COLO668 (cell line): ENCODE data around the gene NUDT16L1.
A peak's percentile ranks its signal among the peaks of the same experiment; 100 is the strongest.

Experiments
- DNase-seq: peaks from one replicate; lab custom pipeline; 2025; ENCODE audit not compliant: unreplicated experiment; lab: John Stamatoyannopoulos, UW

The NUDT16L1 gene

DNA sequence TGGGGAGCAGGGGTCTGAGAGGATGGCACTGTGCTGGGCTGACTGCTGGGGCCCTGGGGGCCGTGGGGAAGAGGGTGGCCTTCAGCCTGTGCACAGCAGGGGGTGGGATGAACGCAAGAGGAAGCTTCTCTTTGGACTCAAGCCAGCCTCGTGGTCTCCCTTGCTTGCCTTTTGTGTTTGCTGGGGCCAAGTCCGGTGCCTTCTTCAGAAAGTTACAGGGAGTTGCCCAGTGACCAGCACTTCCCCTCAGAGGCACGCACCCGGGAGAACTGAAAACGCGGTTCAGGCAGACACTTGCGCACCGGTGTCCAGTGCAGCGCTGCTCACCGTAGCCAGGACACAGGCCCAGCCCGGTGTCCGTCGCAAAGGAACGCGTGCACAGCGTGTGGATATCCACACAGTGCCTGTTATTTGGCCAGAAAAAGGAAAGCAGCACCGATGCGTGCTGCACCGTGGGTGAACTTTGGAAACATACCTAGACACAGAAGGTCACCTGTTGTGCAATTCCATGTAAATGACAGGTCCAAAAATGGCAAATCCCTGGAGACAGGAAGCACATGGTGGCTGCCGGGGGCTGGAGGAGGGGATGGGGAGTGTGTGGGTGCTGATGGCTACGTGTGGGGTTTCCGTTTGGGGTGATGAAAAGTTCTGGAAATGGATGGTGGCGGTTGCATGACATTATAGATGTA lies 29.4 kb upstream of the NUDT16L1 start:
- DNase-seq: peak; percentile 19

DNA sequence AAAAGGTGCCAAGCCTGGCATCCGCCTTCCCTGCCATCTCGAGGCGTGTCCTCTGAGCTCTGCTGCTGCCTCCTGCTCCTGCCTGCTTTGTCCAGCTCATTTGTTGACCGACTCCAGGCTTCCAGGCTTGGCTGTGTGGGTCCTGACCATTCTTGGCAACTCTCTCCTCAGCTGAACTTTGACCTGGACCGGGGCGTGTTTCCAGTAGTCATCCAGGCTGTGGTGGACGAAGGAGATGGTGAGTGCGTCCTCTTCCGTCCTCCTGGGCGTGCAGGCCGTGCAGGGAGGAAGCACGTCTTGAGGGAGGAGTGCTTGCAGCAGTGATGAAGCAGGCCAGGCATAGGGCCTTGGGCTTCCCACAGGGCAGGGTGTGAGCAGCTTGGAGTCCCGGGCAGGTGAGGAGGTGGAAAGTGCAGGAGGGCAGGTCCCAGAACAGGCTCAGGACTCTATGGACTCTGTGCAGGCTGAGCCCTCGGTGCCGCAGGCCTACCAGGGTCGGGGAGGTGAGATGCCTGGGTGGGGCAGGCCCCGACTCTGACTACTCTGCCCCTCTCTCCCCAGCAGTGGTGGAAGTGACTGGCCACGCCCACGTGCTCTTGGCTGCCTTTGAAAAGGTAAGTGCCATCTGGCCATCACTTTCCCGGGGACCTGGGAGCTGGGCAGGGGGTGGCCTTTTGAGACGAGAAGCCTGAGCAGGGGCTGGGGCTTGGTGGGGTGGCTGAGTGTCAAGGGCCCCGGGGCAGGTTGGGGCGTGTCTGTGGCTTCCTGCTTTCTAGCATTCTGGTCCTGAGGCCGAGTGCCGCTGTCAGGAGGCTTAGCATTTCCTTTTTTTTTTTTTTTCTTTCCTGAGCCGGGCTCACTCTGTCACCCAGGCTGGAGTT lies 28.6 kb upstream of the NUDT16L1 start:
- peak; percentile 57 for DNase-seq

DNA sequence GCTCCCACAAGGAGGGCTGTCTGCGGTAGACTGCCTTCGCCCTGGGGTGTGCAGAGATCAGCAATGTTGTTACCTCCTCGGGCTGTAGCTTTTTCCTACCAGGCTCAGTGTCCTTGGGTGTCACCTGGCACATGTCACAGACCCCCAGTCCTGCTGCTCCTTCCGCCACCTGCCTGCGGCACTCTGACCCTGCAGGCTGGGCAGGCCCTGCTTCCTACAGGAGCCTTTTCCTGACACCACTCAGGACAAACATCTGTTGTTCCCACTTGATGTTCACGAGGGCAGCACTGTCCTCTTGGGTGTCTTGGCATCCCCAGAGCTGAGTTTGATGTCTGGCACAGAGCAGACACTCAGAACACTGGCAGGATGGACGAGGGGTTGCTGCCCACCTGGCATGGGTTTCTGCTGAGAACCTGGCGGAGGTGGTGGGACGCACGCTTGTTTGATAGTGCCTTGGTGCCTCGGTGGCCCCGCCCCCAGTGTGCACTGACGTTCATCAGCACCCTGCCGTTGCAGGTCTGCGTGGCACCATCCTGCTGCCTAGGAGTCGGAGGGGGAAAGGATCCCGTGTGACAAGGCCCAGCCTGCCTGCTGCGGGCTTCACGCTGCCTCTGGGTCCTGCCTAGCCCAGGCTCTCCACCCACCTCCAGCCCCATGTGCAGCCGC lies 26.7 kb upstream of the NUDT16L1 start:
- no peak for DNase-seq

DNA sequence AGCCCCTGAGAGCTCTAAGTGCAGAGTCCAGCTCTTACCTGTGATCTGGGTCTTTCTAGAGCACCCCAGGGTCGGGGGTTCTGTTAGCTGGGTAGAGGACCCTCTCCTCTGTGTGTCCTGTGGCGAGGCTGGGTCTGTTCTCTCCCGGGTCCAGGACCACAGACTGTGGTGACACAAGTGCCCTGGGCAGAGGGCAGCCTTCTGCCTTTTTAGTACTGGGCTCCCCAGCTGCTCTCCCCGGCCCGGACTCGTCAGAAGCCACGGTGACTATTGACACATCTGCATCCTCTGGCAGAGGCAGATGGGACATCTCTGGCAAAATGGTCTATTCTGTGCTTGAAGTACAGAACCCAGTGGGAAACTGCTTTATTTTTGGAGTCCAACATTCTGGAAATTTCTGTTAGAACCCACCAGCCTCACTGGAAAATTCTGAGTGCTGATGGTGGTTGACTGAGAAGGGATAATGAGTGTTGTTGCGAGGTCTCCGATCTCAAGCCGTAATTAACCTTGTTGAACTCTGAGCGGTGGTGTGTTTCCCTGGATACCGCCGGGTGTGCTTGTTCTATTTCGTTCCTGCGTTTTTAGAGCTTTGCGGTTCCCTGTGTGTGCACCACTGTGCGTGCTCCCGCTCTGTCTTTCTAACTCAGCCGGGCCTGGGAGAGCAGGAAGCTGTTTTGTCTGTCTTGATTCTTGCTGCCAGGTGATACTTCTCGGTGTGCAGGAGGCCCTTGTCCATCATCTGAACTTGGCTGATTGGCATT lies 26.0 kb upstream of the NUDT16L1 start:
- no peak for DNase-seq

DNA sequence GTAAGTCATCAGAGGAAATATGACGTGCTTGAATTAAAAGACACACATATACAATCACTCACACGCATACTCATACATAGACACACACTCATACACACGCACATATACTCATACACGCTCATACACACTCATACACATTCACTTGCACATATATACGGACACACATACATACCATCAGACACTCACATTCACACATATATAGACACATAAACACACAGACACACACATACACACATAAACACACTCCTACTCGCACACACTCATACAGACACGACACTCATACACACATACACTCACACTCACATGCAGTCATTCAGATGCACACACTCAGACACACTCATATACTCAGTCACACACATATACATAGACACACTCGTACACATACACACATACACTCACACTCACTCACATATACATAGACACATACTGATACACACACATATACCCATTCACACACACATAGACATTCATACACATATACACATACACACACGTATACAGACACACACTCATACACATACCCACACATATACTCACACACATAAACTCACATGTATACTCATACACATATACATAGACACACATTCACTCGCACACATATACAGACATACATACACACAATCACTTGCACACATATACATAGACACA lies 24.9 kb upstream of the NUDT16L1 start:
- DNase-seq: no peak

DNA sequence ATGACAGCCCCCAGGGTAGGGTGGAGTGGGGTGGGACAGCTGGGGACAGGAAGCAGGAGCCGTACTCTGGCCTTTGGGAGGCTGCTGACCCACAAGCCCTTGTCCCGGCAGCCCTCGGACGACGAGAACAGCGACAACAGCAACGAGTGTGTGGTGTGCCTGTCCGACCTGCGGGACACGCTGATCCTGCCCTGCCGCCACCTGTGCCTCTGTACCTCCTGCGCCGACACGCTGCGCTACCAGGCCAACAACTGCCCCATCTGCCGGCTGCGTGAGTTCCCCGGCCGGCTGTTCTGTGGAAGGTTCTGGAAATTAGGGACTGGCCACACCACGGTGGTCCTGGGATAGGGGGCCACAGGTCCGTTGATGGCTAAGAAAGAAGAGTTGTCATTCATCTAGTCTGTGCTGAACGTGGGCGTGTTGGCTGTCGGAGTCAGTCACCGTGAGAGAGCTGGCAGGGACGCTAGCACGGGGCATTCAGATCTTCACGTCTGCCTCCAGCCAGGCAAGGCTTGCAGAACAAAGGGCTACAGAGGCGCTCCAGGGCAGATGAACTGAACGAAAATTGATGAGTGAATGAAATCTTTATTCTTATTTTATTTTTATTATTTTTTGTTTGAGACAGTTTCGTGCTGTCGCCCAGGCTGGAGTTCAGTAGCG lies 19.8 kb upstream of the NUDT16L1 start:
- no peak for DNase-seq

DNA sequence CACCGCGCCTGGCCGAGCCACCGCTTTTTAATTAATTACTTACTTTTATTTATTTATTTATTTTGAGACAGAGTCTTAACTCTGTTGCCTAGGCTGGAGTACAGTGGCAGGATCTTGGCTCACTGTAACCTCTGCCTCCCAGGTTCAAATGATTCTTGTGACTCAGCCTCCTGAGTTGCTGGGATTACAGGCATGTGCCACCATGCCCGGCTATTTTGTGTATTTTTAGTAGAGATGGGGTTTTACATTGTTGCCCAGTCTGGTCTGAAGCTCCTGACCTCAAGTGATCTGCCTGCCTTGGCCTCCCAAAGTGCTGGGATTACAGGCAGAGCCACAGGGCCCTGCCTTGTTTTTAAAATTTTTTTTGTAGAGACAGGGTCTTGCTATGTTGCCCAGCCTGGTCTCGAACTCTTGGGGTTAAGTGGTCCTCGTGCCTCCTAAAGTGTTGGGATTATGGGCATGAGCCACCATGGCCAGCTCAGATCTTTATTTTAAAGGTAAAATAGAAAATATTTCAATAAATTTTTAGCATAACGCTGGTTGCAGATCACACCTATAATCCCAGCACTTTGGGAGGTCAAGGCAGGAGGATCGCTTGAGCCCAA lies 18.3 kb upstream of the NUDT16L1 start:
- no peak for DNase-seq

DNA sequence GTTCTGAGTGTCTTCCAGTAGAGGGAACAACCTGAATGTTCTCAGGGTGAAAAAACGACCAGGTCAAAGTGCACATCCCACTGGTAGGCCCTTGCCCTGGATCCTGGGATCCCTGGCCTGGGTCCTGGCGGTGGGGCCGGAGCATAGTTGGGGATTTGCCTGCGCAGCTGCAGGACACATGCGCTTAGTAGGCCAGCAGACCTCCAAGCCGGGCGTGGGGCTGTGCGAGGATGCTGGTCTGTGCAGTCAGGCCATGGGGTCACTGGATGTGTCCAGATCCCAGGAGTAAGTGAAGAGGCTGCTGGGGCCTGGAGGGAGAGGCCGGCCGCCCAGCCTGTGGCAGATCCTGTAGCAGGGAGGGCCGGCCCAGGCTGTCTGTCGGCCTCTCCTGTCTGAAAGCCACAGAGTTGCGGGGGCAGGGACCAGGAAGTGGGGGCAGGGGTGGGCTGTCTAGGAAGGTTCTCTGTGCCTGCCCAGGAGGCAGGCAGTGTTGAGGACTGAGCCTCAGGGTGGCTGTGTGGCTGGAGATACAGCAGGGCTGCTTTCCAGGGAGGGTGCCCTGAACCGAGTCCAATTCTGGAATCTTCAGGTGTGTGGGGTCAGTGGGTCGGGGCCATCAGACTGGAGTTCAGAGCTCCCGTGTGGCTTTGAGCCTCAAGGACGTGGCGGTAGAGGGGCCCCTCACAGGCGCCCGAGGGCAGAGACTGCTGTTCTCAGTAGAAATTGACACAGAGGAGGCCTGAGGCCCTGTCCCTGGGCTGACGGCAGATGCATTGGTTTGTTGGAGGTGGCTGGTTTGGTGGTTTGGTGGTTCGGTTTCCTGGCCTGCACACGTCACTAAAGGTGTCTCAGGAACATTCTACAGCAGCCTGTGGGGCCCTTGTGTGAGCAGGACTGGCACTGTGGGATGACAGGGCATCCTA lies 17.2 kb upstream of the NUDT16L1 start:
- DNase-seq: no peak

DNA sequence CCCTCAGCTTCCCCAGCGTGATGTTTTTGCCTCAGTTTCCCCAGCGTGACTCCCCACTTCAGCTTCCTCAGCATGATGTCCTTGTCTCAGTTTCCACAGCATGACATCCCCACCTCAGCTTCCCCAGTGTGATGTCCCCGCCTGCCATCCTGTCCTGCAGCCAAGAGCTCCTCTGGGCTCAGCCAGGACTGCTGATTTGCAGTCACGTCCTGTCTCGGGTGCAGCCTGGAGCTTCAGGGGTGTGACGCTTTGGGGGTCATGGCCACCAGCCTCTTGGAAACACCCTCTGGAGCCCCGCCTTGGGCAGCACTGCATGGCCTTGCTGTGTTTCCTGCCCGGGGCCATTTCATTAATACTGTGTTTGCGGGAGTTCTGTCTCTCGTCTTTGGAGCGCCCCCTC lies 16.5 kb upstream of the NUDT16L1 start:
- DNase-seq: no peak

DNA sequence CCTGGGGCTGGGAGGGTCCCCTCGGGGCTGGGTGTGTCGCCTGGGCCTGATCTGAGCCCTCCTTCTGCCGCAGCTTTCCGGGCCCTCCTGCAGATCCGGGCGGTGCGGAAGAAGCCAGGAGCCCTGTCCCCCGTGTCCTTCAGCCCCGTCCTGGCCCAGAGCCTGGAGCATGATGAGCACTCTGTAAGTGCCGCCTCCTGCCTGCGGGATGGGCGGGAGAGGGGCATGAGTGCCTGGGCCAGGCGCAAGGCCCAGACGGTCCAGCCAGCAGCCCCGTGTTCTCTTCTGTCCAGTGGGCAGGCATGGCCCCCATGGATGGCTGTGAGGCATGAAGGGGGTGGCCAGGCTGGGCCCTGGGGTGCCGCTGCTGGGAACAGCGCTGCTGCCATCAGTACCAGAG lies 16.0 kb upstream of the NUDT16L1 start:
- DNase-seq: no peak

DNA sequence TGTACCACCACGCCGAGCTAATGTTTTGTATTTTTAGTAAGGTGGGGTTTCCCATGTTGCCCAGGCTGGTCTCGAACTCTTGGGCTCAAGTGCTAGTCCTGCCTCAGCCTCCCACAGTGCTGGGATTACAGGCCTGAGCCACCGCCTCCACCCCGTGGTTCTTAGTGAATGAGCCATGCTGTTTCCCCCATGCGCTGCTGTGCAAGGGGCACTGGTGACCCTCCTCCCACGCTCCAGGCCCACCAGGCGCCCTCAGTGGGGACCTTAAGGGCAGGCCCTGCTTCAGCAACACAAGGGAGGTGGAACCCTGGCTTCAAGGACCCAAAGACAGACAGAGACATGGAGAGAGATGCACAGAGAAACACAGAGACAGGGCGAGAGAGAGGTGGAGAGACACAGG lies 15.4 kb upstream of the NUDT16L1 start:
- DNase-seq: no peak

DNA sequence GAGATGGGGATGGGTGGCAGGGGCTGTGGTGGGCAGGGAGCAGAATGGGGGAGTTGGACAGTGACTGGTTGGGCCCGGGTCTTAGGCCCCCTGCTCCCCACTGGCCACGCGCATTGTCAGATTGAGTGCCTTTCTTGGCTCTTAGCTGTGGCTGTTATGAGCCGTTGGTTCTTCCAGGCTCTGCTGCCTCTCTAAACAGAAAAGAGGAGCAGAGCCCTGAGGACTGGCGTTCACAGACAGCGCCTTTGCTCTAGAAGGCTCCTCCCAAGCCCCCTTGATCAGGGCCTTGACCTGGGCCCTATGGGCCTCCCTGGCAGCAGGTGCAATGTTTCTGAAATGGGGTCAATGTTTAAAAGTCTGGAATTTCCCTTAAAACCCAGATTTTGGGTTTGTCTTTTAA lies 14.8 kb upstream of the NUDT16L1 start:
- no peak for DNase-seq

DNA sequence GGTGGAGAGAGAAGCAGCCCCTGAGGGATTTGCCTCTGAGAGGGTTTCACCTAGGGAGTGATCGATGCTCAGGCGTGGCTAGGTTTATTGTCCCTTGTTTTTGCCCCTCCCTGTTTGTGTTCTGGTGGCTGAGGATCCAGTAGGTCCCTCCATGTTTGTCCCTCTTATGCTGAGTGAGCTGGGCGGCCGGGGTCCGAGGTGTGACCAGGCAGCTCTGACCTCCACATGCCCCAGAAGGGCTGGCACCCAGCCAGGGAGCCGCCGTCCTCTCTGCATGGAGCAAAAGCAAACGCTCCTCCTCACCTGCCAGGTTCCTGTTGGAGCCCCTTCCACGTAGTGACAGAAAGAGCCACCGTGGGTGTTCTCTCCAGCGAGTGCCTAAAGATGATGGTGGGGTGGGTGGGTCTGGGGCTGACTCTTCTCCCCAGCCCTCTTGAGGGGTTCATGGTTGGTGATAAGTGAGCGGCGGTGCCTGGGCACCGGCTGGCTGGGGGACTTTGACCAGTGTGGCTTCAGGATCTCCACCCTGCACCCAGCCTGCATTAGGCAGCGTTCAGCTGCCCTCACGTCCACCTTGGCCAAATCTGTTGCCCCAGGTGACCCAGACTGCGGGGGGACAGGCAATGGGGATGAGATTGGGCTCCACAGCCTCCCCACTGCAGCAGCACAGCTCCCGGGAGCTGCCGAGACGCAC lies 14.1 kb upstream of the NUDT16L1 start:
- peak; percentile 20 for DNase-seq

DNA sequence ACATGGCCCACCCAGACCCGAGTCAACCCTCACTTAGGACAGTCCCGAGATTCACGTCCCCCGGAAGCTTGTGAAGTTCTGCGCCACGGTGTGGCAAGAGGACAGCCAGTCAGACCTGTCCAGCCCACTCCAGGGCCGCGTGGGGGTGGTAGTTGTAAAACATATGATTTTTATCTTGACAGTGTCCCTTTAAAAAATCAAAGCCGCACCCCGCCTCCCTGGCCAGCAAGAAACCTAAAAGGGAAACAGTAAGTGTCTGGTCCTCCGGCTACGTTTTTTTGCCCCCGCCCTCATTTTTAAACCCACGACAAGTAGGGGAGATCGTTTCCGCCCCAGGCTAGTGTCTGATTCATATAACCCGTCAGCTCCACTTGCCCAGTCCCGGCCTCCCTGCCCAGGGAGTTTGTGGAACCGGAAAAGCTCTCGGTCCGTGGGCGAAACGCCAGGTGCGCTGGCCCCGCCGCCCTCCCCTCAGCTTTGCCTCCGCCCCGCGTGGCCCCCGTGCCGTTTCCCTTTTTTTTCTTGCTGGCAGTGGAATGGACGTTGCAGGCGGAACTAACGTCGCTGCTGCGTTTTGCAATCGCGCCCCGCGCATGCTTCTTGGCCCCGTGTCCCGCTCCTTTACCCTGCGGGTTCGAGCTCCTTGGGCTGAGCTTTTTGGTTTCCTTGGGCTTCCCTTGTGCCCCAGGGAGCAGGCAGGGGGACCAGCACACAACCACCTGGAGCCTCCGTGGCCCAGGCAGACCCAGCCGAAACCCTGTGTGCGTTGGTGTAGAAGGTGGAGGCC lies 13.3 kb upstream of the NUDT16L1 start:
- no peak for DNase-seq

DNA sequence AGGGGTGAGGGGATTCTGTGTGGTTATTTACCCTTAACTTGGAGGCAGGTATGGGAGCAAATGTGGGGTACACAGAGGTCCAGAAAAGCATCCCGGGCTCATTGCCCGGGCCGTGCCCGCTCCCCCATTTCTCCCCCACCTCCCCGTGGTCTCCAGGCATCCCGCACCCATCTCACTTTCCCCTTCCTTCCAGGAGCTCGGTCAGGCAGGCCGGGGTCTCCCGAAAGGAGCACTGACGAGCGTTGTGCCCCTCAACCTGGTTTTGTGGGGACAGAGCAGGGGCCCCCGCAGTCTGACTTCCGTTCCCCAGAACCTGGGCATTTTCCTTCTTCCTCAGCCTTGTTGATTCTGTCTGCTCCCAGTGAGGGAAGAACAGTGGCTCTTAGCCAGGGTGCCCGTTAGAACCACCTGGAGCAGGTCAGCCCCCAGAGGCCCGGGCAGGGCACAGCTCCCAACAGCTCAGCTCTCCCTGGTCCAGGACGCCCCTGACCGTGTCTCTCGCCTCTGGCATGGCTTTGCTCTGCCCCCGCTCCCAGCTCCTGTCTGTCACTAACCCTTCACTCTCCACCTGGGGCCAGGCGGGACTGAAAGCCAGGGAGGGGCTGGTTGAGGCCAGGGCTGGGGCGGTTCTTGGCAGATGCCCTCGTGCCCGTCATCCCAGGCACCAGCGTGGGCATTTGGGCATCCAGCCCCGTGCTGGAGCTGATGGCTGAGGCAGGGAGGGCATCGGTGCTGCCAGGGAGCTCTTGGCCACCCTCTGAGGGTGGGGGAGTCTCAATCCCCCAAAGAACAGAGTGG lies 12.5 kb upstream of the NUDT16L1 start:
- DNase-seq: no peak

DNA sequence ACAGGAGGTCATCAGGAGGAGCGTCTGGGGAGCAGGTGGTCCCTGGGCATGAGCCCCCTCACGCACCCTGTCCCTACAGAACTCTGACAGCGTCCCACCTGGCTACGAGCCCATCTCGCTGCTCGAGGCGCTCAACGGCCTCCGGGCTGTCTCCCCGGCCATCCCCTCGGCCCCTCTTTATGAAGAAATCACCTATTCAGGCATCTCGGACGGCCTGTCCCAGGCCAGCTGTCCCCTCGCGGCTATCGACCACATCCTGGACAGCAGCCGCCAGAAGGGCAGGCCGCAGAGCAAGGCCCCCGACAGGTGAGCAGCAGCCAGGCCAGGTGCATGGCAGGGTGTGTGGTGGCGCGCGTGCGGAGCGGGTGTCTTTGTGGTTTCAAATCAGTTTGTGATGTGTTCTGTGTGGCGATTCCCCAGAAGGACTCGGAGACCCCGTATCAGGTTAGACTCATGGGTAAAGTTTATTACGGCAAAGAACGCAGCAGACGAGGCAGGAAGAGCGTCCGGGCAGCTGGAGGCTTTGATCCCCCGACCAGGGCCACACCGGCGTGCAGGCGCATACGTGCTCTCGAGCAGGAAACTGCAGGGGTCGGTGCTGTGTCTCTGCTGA lies 11.8 kb upstream of the NUDT16L1 start:
- peak; percentile 13 for DNase-seq
